Mucosa of gallbladder (tissue), 1 donor: ENCODE data around the gene JAM3. TPM values are rescaled to one million over a fixed set of nuclear protein-coding genes. Genes with fewer than 3 reads are reported as not detected.
"Not testable (repeated sequence)": the region's sequence is repeated elsewhere in the genome, so short reads cannot be mapped to it uniquely, and the experiment has no call there.

Experiments used
- DNase-seq: peaks from one replicate; pipeline ENCODE4 v3.0.0-alpha.2; 2020; ENCODE audit warnings: low spot score
- total RNA-seq: library from RNA; stranded (reverse); gene quantifications from one replicate; pipeline ENCODE4 v1.2.1, GENCODE V29; 2021
- donor health status: DM: no; HTN: no; CAD: no.

JAM3 gene
- total RNA-seq, 1 donor from 2014 or later: 50.3 TPM

DNA sequence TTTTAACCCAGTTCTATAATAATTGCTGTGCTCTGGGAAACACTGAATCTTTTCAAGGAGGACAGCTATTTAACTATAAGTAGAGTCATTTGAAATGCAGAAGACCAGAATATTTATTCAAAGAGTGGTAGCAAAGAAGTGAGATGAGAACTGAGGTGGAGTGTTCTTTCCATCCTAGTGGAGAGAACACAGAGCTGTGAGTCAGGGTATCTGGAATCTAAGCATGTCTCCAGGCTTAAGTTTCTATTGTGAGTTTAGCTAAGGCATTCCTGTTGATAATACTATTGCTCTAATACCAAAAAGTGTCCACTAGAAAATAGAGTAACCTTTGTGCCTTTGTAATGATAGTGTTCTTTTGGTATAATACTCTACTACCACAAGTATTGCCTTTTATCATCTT, 32.4 kb downstream of the JAM3 start:
- no peak for DNase-seq

- no peak for DNase-seq
These were observed 41.5 kb downstream of the JAM3 start for GRCh38 chr11:134110252-134110815.

GRCh38 chr11:134113787-134114186, 44.9 kb downstream of the JAM3 start:
- not testable (repeated sequence) for DNase-seq

DNA sequence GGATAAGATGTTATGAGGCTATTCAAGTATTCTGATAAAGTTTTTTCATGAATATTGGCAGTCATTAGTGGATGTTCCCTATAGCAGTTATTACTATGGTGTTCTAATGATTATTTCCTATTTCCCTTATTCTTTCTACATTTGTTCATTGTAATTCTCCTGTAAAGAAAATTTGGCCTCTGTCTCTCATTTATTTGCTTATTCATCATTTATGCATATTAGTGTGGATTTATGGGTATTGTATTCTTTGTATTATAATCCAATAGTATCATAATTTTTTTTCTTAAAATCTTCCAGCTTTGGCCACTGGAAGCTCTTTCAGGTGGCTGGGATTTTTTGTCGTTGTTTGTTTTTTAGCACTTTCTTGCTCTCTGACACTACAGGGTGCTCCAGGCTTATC, 47.3 kb downstream of the JAM3 start:
- no peak for DNase-seq

GRCh38 chr11:134118006-134118405, 49.1 kb downstream of the JAM3 start:
- DNase-seq: no peak

- no peak for DNase-seq
These were observed 50.2 kb downstream of the JAM3 start for GRCh38 chr11:134119094-134119493.

DNA sequence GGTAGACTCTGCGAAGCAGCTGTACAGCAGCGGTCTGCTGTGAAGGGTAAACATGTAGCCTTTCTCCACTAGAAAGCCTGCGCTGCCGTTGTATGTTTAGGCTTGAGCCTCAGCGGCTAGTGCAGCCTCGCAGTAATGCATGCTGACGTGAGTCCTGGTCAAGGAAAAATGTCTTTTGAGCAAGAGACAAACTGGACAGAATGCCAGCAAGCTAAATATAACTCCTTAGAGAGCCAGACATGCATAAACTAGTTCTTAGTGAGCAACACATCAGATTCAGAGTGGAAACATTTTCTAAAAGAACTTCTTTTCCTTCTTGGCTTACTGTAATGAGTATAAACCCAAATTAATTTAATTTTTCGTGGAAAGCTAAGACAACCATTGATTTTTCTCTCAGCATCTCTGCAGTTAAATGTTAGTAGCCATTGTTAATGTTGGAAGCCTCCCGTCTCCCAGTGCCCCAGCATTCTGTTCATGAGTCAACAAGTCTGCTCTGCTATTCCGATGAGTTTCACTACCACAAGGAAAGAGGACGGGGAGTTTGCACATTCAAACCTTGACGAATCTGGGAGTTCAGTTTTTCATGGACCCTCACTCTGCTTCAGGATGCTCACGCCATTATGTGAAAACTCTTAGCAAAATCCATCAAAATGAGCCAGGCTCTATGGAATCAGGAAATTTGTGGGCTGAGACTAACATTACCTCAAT, 51.4 kb downstream of the JAM3 start:
- DNase-seq: peak; percentile 67

DNA sequence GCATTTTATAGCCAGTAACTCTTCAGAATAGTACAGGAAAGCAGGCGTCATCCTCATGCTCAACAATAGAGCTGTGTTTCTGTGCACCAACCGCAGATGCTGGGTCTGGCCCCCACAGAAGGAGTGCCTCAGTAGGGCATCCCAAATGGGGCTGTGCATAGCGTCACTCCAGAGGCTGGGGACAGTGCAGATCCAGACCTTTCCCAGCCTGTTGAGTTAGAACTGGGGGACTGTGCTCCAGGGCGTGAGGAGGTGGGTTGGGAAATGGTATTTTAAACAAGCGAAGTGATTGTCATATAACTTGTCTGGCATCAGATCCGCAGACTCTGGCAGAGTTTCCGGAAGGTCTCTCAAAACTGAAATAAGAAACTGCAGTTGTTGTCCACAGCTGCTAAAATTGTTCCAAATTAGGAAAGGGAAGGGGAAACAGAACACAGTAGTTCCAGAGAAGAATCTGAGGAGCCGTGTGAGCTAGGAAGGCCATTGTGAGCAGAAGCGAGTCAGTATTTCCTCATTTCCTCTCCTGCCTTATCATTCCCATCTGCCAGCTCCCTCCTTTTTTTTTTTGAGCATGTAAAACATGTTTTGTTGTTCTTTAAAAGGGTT, 52.2 kb downstream of the JAM3 start:
- DNase-seq: no peak

GRCh38 chr11:134124660-134125451, 56.0 kb downstream of the JAM3 start:
- DNase-seq: no peak

DNA sequence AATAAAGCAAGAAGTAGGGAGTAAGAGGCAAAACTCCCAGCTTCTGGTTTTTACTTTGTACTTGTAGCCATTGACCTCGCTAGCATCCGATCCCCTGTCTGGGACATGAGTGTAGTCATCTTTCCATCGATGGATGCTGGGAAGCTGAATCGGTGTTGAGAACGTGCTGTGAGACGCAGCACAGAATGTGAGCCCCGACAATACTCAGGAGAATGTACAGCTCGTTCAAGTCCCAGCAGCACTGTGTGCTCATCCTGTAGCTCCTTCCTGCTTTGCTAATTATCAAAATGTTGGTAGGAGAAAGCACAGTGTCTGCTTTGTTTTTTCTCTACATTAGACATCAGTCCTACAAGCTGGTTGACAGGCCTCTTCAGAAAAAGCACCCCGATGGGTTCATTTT, 56.6 kb downstream of the JAM3 start:
- DNase-seq: no peak

DNA sequence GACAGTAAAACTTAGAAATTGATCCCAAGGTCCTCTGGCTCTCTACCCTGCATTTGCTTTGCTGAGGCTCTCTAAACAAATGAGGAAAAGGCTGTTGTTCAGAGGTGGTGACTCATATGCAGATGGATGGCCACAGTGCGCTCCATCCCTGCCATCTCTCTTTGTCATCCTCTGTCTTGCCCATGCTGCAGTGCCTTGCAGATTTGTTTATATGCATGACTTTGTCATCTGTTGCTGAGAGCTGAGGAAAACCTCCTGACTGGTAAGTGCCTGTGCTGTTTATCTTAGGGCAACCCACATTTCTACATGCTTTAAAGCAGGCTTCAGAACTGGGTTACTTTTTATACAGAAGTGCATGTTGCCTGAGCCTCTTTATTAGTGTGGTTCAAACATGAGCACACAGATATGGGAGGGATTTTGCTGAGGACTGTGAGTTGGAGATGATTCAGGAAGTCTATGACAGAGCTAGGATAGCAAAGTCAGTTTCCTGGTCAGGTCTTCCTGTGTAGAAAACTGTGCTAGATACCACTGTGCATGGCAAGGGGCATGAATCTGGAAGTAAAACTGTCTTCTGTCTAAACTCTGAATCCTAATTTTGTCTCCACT, 57.4 kb downstream of the JAM3 start:
- DNase-seq: no peak

- DNase-seq: no peak
These were observed 62.9 kb downstream of the JAM3 start for GRCh38 chr11:134131628-134132244.

DNA sequence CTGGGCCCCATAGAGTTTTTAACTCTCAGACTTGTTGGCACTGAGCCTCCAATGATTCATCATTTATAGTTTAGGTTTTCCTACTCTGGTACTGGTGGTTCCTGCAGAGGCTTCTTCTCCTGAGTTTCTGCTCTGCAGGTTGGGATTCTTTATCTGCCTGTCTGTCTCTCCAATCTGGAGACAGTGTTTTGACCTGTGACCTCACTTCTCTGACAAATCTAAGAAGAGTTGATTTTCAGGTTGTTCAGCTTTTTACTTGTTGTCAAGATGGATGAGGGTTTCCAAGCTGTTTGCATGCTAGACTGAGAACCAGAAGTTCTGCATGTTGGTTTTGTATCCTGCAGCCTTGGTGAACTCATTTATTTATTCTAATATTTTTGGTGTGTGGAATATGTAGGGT, 63.9 kb downstream of the JAM3 start:
- no peak for DNase-seq

DNA sequence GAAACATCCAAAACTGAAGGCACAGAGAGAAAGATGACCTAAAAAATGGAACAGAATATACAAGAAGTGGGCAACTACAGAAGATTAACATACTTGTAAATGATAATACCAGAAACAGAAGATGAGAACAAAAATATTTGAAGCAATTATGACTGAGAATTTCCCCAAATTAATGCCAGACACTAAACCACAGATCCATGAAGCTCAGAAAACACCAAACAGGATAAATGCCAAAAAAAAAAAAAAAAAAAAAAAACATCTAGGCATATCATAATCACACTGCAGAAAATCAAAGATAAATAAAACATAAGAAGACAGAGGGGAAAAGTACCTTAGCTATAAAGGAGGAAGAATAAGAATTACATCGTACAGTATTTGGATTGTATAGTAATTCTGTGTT, 65.3 kb downstream of the JAM3 start:
- no peak for DNase-seq

GRCh38 chr11:134138376-134138775, 69.5 kb downstream of the JAM3 start:
- DNase-seq: no peak

GRCh38 chr11:134139303-134139872, 70.5 kb downstream of the JAM3 start:
- no peak for DNase-seq

GRCh38 chr11:134139873-134140331, 71.0 kb downstream of the JAM3 start:
- DNase-seq: peak; percentile 74

GRCh38 chr11:134140961-134141490, 72.2 kb downstream of the JAM3 start:
- no peak for DNase-seq

DNA sequence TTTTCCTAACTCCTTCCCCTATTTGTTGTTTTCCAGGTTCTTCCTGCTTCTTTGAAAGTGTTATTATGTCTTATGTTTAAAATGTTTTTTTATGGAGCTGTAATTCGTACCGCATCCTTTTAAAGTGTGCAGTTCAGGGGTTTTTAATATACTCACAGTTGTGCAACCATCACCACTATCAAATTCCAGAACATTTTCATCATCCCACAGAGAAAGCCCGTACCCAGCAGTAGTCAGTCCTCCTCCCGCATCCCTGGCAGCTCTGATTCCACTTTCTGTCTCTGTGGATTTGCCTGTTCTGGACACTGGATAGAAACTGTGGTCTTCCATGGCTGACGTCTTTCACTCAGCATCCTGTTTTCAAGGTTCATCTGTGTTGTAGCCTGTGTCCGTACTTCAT, 73.7 kb downstream of the JAM3 start:
- DNase-seq: no peak

- no peak for DNase-seq
These were observed 74.9 kb downstream of the JAM3 start for GRCh38 chr11:134143801-134144200.

- DNase-seq: no peak
These were observed 75.9 kb downstream of the JAM3 start for GRCh38 chr11:134144744-134145143.
